ENCODE measurements around the gene ALPI. TPM values are rescaled to one million over a fixed set of nuclear protein-coding genes. Genes with fewer than 3 reads are reported as not detected.

ALPI gene
- total RNA-seq, 1 experiment from 2014 or later, result not detected

Other genes with a start within 250 kb of the ALPI start
- 6.2 and 9.0 TPM in 2 replicates for gene ALPP, start 77.4 kb upstream of the ALPI start, total RNA-seq (2014; rRNA removed; shearing (Covaris generic))
- gene ALPG, start 49.3 kb upstream of the ALPI start, total RNA-seq (2014; rRNA removed; shearing (Covaris generic)), result 203 and 218 TPM in 2 replicates
- 9.6 and 11.9 TPM in 2 replicates for gene ECEL1, start 31.7 kb downstream of the ALPI start, total RNA-seq (2014; rRNA removed; shearing (Covaris generic))
- not detected in 2 replicates for gene PRSS56, start 64.2 kb downstream of the ALPI start, total RNA-seq (2014; rRNA removed; shearing (Covaris generic))
- not detected in 2 replicates for gene CHRND, start 70.0 kb downstream of the ALPI start, total RNA-seq (2014; rRNA removed; shearing (Covaris generic))
- not detected in 2 replicates for gene CHRNG, start 83.5 kb downstream of the ALPI start, total RNA-seq (2014; rRNA removed; shearing (Covaris generic))
- 5.2 and 7.4 TPM in 2 replicates for gene TIGD1, start 94.4 kb downstream of the ALPI start, total RNA-seq (2014; rRNA removed; shearing (Covaris generic))
- gene EIF4E2, start 94.5 kb downstream of the ALPI start, total RNA-seq (2014; rRNA removed; shearing (Covaris generic)), result 117 and 140 TPM in 2 replicates
- 2.4 and 4.2 TPM in 2 replicates for gene EFHD1, start 177.5 kb downstream of the ALPI start, total RNA-seq (2014; rRNA removed; shearing (Covaris generic))
- gene GIGYF2, start 241.2 kb downstream of the ALPI start, total RNA-seq (2014; rRNA removed; shearing (Covaris generic)), result 26.7 and 33.3 TPM in 2 replicates

Data from G401 (cell line).